Muscle of arm (tissue), 12 donors: ENCODE measurements around the gene LACTB. TPM values are rescaled to one million over a fixed set of nuclear protein-coding genes. Genes with fewer than 3 reads are reported as not detected.
"Not testable (repeated sequence)": the region's sequence is repeated elsewhere in the genome, so short reads cannot be mapped to it uniquely, and the experiment has no call there.

Experiments used
- DNase-seq: peaks from one replicate; pipeline ENCODE4 v3.0.0-alpha.2; 2013
- polyA plus RNA-seq, 12 donors: library from polyadenylated mRNA; unstranded; fragments of 120-200 nt; gene quantifications; one replicate each; pipeline ENCODE4 v1.2.1, GENCODE V29; 2013; ENCODE audit not compliant: insufficient read length in 12 of 12

The LACTB gene
- polyA plus RNA-seq, 12 donors: 16.2 to 35.3 (median 18.4) TPM; not detected in 1

- DNase-seq: no peak
Observed at GRCh38 chr15:63088533-63089245, 33.0 kb upstream of the LACTB start.

GRCh38 chr15:63089260-63090043 lies 32.2 kb upstream of the LACTB start:
- peak; percentile 84 for DNase-seq

- DNase-seq: no peak
Observed at GRCh38 chr15:63090472-63090871, 31.2 kb upstream of the LACTB start.

GRCh38 chr15:63090887-63091286 lies 30.8 kb upstream of the LACTB start:
- DNase-seq: no peak

GRCh38 chr15:63091679-63092446 lies 29.8 kb upstream of the LACTB start:
- DNase-seq: no peak

GRCh38 chr15:63093486-63094205 lies 28.0 kb upstream of the LACTB start:
- DNase-seq: peak; percentile 83

GRCh38 chr15:63094495-63094931 lies 27.1 kb upstream of the LACTB start:
- DNase-seq: no peak

- DNase-seq: no peak
Observed at GRCh38 chr15:63096178-63096577, 25.5 kb upstream of the LACTB start.

- DNase-seq: not testable (repeated sequence)
Observed at GRCh38 chr15:63098901-63099300, 22.8 kb upstream of the LACTB start.

- not testable (repeated sequence) for DNase-seq
Observed at GRCh38 chr15:63099581-63099980, 22.1 kb upstream of the LACTB start.

GRCh38 chr15:63103416-63103815 lies 18.2 kb upstream of the LACTB start:
- DNase-seq: no peak

GRCh38 chr15:63104727-63105126 lies 16.9 kb upstream of the LACTB start:
- no peak for DNase-seq

GRCh38 chr15:63105354-63105753 lies 16.3 kb upstream of the LACTB start:
- DNase-seq: not testable (repeated sequence)

GRCh38 chr15:63107895-63108546 lies 13.6 kb upstream of the LACTB start:
- DNase-seq: no peak

GRCh38 chr15:63109498-63109897 lies 12.2 kb upstream of the LACTB start:
- no peak for DNase-seq

GRCh38 chr15:63109920-63110319 lies 11.7 kb upstream of the LACTB start:
- DNase-seq: no peak

GRCh38 chr15:63110428-63111026 lies 11.1 kb upstream of the LACTB start:
- no peak for DNase-seq

GRCh38 chr15:63111481-63111880 lies 10.2 kb upstream of the LACTB start:
- DNase-seq: no peak

GRCh38 chr15:63112871-63113270 lies 8.8 kb upstream of the LACTB start:
- DNase-seq: no peak

- DNase-seq: no peak
Observed at GRCh38 chr15:63114465-63114864, 7.2 kb upstream of the LACTB start.

GRCh38 chr15:63118854-63119253 lies 2.8 kb upstream of the LACTB start:
- DNase-seq: no peak
